ENCODE measurements around the gene PRKG1. TPM values are rescaled to one million over a fixed set of nuclear protein-coding genes. Genes with fewer than 3 reads are reported as not detected.

PRKG1 gene
- total and polyA plus RNA-seq, 2 experiments from 2014 or later = 10.7 to 21.8 TPM

- Histone ChIP-seq H3K4me2 (ENCODE audit: unreplicated experiment) (no peak overlapping the region), H3K9me3 (ENCODE audit: low read depth) (no peaks in the 10 kb centered on the region), H3K9ac (no peak overlapping the region), H3K79me2 (ENCODE audit: insufficient read depth) (no peaks in the 10 kb centered on the region), H2AFZ (no peak overlapping the region), H3K36me3 (ENCODE audit: low read depth) (no peaks in the 10 kb centered on the region), H3K4me3 (no peak overlapping the region), H3K4me1 (ENCODE audit: insufficient read depth) (peaks cover 26% of the 10 kb centered on the region), H3K27ac (no peak overlapping the region), H3K9me2 (ENCODE audit: insufficient read depth) (no peaks in the 10 kb centered on the region), H3K27me3 (replicated peaks; ENCODE audit: insufficient read depth) (no peaks in the 10 kb centered on the region), H4K20me1 (ENCODE audit: insufficient read depth) (no peaks in the 10 kb centered on the region), H3F3A (ENCODE audit: insufficient read depth) (peaks cover 8% of the 10 kb centered on the region; the same call in 1 of the 2 replicates)
- WGBS, 2 experiments (ENCODE audit: low coverage in 1 of 2, low lambda C conversion rate in 2 of 2, missing lambda C conversion rate in 2 of 2) = 88 to 96% methylated on average over 3 of the region's 3 CpGs
- no peak for DNase-seq
- TF ChIP-seq EZH2phosphoT487 (IDR thresholded peaks at IDR 0.05; ENCODE audit: insufficient read depth, low read depth) (no peak), EZH2 (IDR thresholded peaks at IDR 0.05; ENCODE audit: insufficient read depth, poor library complexity, severe bottlenecking) (no peak)
- in situ Hi-C loops (cut with MboI) = no loop called here
Measured at GRCh38 chr10:52331638-52332364, 1257.5 kb downstream of the PRKG1 start.

- in situ Hi-C loops (cut with MboI) = no loop called here
Measured at GRCh38 chr10:52332815-52333214, 1258.5 kb downstream of the PRKG1 start.

GRCh38 chr10:52334595-52334994 is 1260.3 kb downstream of the PRKG1 start:
- no peaks in the 10 kb centered on the region for H3K9me3 ChIP-seq (ENCODE audit: low read depth)
- no peaks in the 10 kb centered on the region for H3K79me2 ChIP-seq (ENCODE audit: insufficient read depth)
- H3K9ac ChIP-seq = no peak overlapping the region
- no peak overlapping the region for H3K27ac ChIP-seq
- H3K9me2 ChIP-seq (ENCODE audit: insufficient read depth) = no peaks in the 10 kb centered on the region
- H3F3A ChIP-seq (ENCODE audit: insufficient read depth) = peaks cover 8% of the 10 kb centered on the region; the same call in 1 of the 2 replicates
- no peaks in the 10 kb centered on the region for H4K20me1 ChIP-seq (ENCODE audit: insufficient read depth)
- no peaks in the 10 kb centered on the region for H3K27me3 ChIP-seq (replicated peaks; ENCODE audit: insufficient read depth)
- 0 out of 2 replicates have a peak overlapping the region, but pooled peaks have one; percentile 22 for H2AFZ ChIP-seq
- no peak overlapping the region for H3K4me3 ChIP-seq
- no peaks in the 10 kb centered on the region for H3K36me3 ChIP-seq (ENCODE audit: low read depth)
- H3K4me1 ChIP-seq (ENCODE audit: insufficient read depth) = peaks cover 26% of the 10 kb centered on the region
- TF ChIP-seq EZH2phosphoT487 (IDR thresholded peaks at IDR 0.05; ENCODE audit: insufficient read depth, low read depth) (no peak), EZH2 (IDR thresholded peaks at IDR 0.05; ENCODE audit: insufficient read depth, poor library complexity, severe bottlenecking) (no peak)
- WGBS, 2 experiments (ENCODE audit: low coverage in 1 of 2, low lambda C conversion rate in 2 of 2, missing lambda C conversion rate in 2 of 2) = 98 to 100% methylated on average over 1 of the region's 1 CpG
- DNase-seq = peak; percentile 24
- peak overlapping the region; percentile 46 for H3K4me2 ChIP-seq (ENCODE audit: unreplicated experiment)
- in situ Hi-C loops (cut with MboI) = no loop called here

More at GRCh38 chr10:52332815-52333214, 1258.5 kb downstream of the PRKG1 start:
- no peaks in the 10 kb centered on the region for H3K27me3 ChIP-seq (replicated peaks; ENCODE audit: insufficient read depth)
- no peak for TF ChIP-seq EZH2 (IDR thresholded peaks at IDR 0.05; ENCODE audit: insufficient read depth, poor library complexity, severe bottlenecking)
- TF ChIP-seq EZH2phosphoT487 (IDR thresholded peaks at IDR 0.05; ENCODE audit: insufficient read depth, low read depth) = no peak
- H3F3A ChIP-seq (ENCODE audit: insufficient read depth) = peaks cover 8% of the 10 kb centered on the region; the same call in 1 of the 2 replicates
- H3K9me2 ChIP-seq (ENCODE audit: insufficient read depth) = no peaks in the 10 kb centered on the region
- no peaks in the 10 kb centered on the region for H3K9me3 ChIP-seq (ENCODE audit: low read depth)
- no peaks in the 10 kb centered on the region for H4K20me1 ChIP-seq (ENCODE audit: insufficient read depth)
- H3K36me3 ChIP-seq (ENCODE audit: low read depth) = no peaks in the 10 kb centered on the region
- DNase-seq = no peak
- H3K4me1 ChIP-seq (ENCODE audit: insufficient read depth) = peaks cover 26% of the 10 kb centered on the region
- H3K79me2 ChIP-seq (ENCODE audit: insufficient read depth) = no peaks in the 10 kb centered on the region
- no peak overlapping the region for H3K27ac ChIP-seq
- H3K4me3 ChIP-seq = no peak overlapping the region
- no peak overlapping the region for H2AFZ ChIP-seq
- 80 to 98% methylated on average over 3 to 5 of the region's 5 CpGs for WGBS, 2 experiments (ENCODE audit: low coverage in 1 of 2, low lambda C conversion rate in 2 of 2, missing lambda C conversion rate in 2 of 2)
- H3K4me2 ChIP-seq (ENCODE audit: unreplicated experiment) = no peak overlapping the region
- H3K9ac ChIP-seq = no peak overlapping the region

- Histone ChIP-seq H3K27me3 (replicated peaks; ENCODE audit: insufficient read depth) (no peaks in the 10 kb centered on the region), H3K9me3 (ENCODE audit: low read depth) (no peaks in the 10 kb centered on the region), H3K79me2 (ENCODE audit: insufficient read depth) (no peaks in the 10 kb centered on the region), H3K9me2 (ENCODE audit: insufficient read depth) (no peaks in the 10 kb centered on the region), H3K9ac (no peak overlapping the region), H3K4me2 (ENCODE audit: unreplicated experiment) (peak overlapping the region; percentile 46), H3K27ac (no peak overlapping the region), H3K4me3 (no peak overlapping the region), H2AFZ (no peak overlapping the region), H3K4me1 (ENCODE audit: insufficient read depth) (peaks cover 26% of the 10 kb centered on the region), H3K36me3 (ENCODE audit: low read depth) (no peaks in the 10 kb centered on the region), H3F3A (ENCODE audit: insufficient read depth) (peaks cover 8% of the 10 kb centered on the region; the same call in 1 of the 2 replicates), H4K20me1 (ENCODE audit: insufficient read depth) (no peaks in the 10 kb centered on the region)
- WGBS, 2 experiments (ENCODE audit: low coverage in 1 of 2, low lambda C conversion rate in 2 of 2, missing lambda C conversion rate in 2 of 2) = 3 to 12% methylated on average over 1 of the region's 1 CpG
- TF ChIP-seq EZH2phosphoT487 (IDR thresholded peaks at IDR 0.05; ENCODE audit: insufficient read depth, low read depth) (no peak), EZH2 (IDR thresholded peaks at IDR 0.05; ENCODE audit: insufficient read depth, poor library complexity, severe bottlenecking) (no peak)
- DNase-seq = peak; percentile 38
- in situ Hi-C loops (cut with MboI) = no loop called here
Measured at GRCh38 chr10:52335665-52336064, 1261.4 kb downstream of the PRKG1 start.

Measured in GM23248 (cell line).